MCF 10A (cell line): ENCODE results near the gene SDE2. TPM values are rescaled to one million over a fixed set of nuclear protein-coding genes. Genes with fewer than 3 reads are reported as not detected.

Experiments
- Bru-seq: library from RNA; stranded (reverse); fragments of 400-500 nt; gene quantifications from one replicate; lab custom pipeline; 2021; lab: Mats Ljungman, UMichigan
- BruChase-seq, 2 experiments: library from RNA; stranded (reverse); fragments of 400-500 nt; gene quantifications; one replicate each; lab custom pipeline; 2021; lab: Mats Ljungman, UMichigan
- BruUV-seq: library from RNA; stranded (reverse); fragments of 400-500 nt; replicated peaks from 2 replicates; lab custom pipeline; 2021; lab: Mats Ljungman, UMichigan
- CTCF ChIA-PET: fragments of 300-600 bp; sonication (Branson Sonifier 250); formaldehyde crosslinking; extraction: SDS; loops from one replicate; lab custom pipeline; 2021; ENCODE audit warnings: antibody characterized with exemption, inconsistent platforms; lab: Yijun Ruan, JAX
- POLR2A ChIA-PET: fragments of 300-600, 350-650 bp; sonication (Branson Sonifier 250); formaldehyde crosslinking; extraction: SDS; loops from one replicate; lab custom pipeline; 2020; ENCODE audit warnings: antibody characterized with exemption, inconsistent platforms; lab: Yijun Ruan, JAX
- DNase-seq: peaks from one replicate; pipeline ENCODE4 v3.0.0-alpha.2; 2018; ENCODE audit not compliant: unreplicated experiment
- H3K27ac Mint-ChIP-seq: one replicate; pipeline ENCODE4 v1.8.0; 2022; ENCODE audit warnings: mild to moderate bottlenecking, low read depth, mixed read lengths; ENCODE audit not compliant: unreplicated experiment
- H3K27me3 Mint-ChIP-seq: one replicate; pipeline ENCODE4 v1.8.0; 2022; ENCODE audit warnings: mixed read lengths; ENCODE audit not compliant: insufficient read depth, unreplicated experiment
- H3K36me3 Mint-ChIP-seq: one replicate; pipeline ENCODE4 v1.8.0; 2022; ENCODE audit warnings: mild to moderate bottlenecking, moderate library complexity, mixed read lengths; ENCODE audit not compliant: insufficient read depth, unreplicated experiment
- H3K4me1 Mint-ChIP-seq: one replicate; pipeline ENCODE4 v1.8.0; 2022; ENCODE audit warnings: mixed read lengths; ENCODE audit not compliant: insufficient read depth, unreplicated experiment
- H3K4me3 Mint-ChIP-seq: one replicate; pipeline ENCODE4 v1.8.0; 2022; ENCODE audit warnings: mild to moderate bottlenecking, moderate library complexity, mixed read lengths; ENCODE audit not compliant: unreplicated experiment
- H3K9me3 Mint-ChIP-seq: one replicate; pipeline ENCODE4 v1.8.0; 2022; ENCODE audit warnings: mixed read lengths; ENCODE audit not compliant: unreplicated experiment
- CTCF ChIP-seq: fragments of 200-600 bp; IDR thresholded peaks from one replicate; pipeline ENCODE4 v1.8.0; 2022; ENCODE audit warnings: antibody characterized with exemption, mild to moderate bottlenecking; ENCODE audit not compliant: unreplicated experiment
- intact Hi-C: fragments of 100-400 bp; cut with micrococcal nuclease; formaldehyde crosslinking; loops from 2 replicates; pipeline ENCODE4 v1.14.1; 2022
- long read RNA-seq: library from polyadenylated mRNA; stranded (forward); transcript quantifications from one replicate; pipeline ENCODE4 v2.0.0, GENCODE V29; 2022
- total RNA-seq: library from RNA; stranded (reverse); gene quantifications from 2 replicates; pipeline ENCODE4 v1.2.3, GENCODE V29; 2022

SDE2 gene
- total RNA-seq = 59.3 and 61.8 TPM in 2 replicates
- Bru-seq, nascent RNA = percentile 97 among the genes with signal in this experiment
- BruChase-seq, experiment 1, labeled RNA remaining after a 6-hour chase = percentile 97 among the genes with signal in this experiment
- BruChase-seq, experiment 2, labeled RNA remaining after a 2-hour chase = percentile 99 among the genes with signal in this experiment
- long read RNA-seq, transcript SDE2-201 (7 exons, 3,975 nt) = major isoform, 104 of 123 reads
- long read RNA-seq, partial matches to known transcripts = 14 of 123 reads
- long read RNA-seq, other reads (novel, unspliced or antisense) = 5 of 123 reads

GRCh38 chr1:225999227-225999911, at the start of gene SDE2:
TSS of gene SDE2 (minus strand) at chr1:225999343. CDS start at chr1:225999312, 31 bp downstream.
- no peaks in the 10 kb centered on the region for H3K27me3 Mint-ChIP-seq
- no TSS peak for BruUV-seq
- peak within 1 kb of the TSS; percentile 88 for H3K4me3 Mint-ChIP-seq
- CTCF ChIA-PET = interaction anchor here (0.6 to 1.5 kb wide), 9 partner anchors 12 to 549 kb away, joined by 3 to 9 read pairs (median 3); no protein-coding TSS in a partner anchor
- peaks cover 36% of the 10 kb centered on the region for H3K36me3 Mint-ChIP-seq
- no peaks in the 10 kb centered on the region for H3K9me3 Mint-ChIP-seq
- peak within 1 kb of the TSS; percentile 99 for H3K27ac Mint-ChIP-seq
- peaks cover 33% of the 10 kb centered on the region for H3K4me1 Mint-ChIP-seq
- intact Hi-C loops = loop anchor here (1.0 to 5.0 kb wide), 2 partner anchors 63 to 123 kb away; partner anchors contain the start of gene H3-3A
- DNase-seq = peak; percentile 100
- no peak for TF ChIP-seq CTCF
- POLR2A ChIA-PET = interaction anchor here (0.6 to 3.1 kb wide), 51 partner anchors 8 to 1256 kb away, joined by 3 to 107 read pairs (median 4); partner anchors contain the start of genes ENAH, EPHX1, H3-3A and PARP1

- Mint-ChIP-seq H3K4me1 (peaks cover 10% of the 10 kb centered on the region), H3K36me3 (no peaks in the 10 kb centered on the region), H3K4me3 (no peak overlapping the region), H3K27me3 (no peaks in the 10 kb centered on the region), H3K9me3 (no peaks in the 10 kb centered on the region), H3K27ac (no peak overlapping the region)
- BruUV-seq = no TSS peak
- CTCF ChIA-PET = no interaction called here
- no peak for DNase-seq
- TF ChIP-seq CTCF = no peak
- intact Hi-C loops = no loop called here
- POLR2A ChIA-PET = interaction anchor here (0.7 to 7.6 kb wide), 3 partner anchors 13 to 49 kb away, joined by 3 to 94 read pairs (median 8); partner anchors contain the start of genes H3-3A and SDE2
Observed at GRCh38 chr1:226048886-226049285, 49.7 kb upstream of the SDE2 start.

- no peak overlapping the region for H3K4me3 Mint-ChIP-seq
- H3K36me3 Mint-ChIP-seq = no peaks in the 10 kb centered on the region
- no peak for TF ChIP-seq CTCF
- no peaks in the 10 kb centered on the region for H3K9me3 Mint-ChIP-seq
- intact Hi-C loops = no loop called here
- ChIA-PET CTCF (interaction anchor here (0.9 to 1.1 kb wide), 2 partner anchors 13 to 60 kb away, joined by 3 read pairs; no protein-coding TSS in a partner anchor), POLR2A (interaction anchor here (1.3 to 7.6 kb wide), 3 partner anchors 10 to 48 kb away, joined by 4 to 94 read pairs (median 8); partner anchors contain the start of genes H3-3A and SDE2)
- no peaks in the 10 kb centered on the region for H3K27me3 Mint-ChIP-seq
- H3K27ac Mint-ChIP-seq = no peak overlapping the region
- BruUV-seq = no TSS peak
- peaks cover 10% of the 10 kb centered on the region for H3K4me1 Mint-ChIP-seq
- no peak for DNase-seq
Observed at GRCh38 chr1:226047495-226047894, 48.4 kb upstream of the SDE2 start.

GRCh38 chr1:226046240-226046639, 47.1 kb upstream of the SDE2 start:
- intact Hi-C loops = no loop called here
- no peaks in the 10 kb centered on the region for H3K9me3 Mint-ChIP-seq
- no peak overlapping the region for H3K4me3 Mint-ChIP-seq
- POLR2A ChIA-PET = no interaction called here
- BruUV-seq = no TSS peak
- peak; percentile 64 for DNase-seq
- peak overlapping the region; percentile 20 for H3K27ac Mint-ChIP-seq
- no peak for TF ChIP-seq CTCF
- CTCF ChIA-PET = no interaction called here
- H3K36me3 Mint-ChIP-seq = no peaks in the 10 kb centered on the region
- H3K4me1 Mint-ChIP-seq = peaks cover 10% of the 10 kb centered on the region
- peaks cover 9% of the 10 kb centered on the region for H3K27me3 Mint-ChIP-seq
